ENCODE results near the gene MTMR11.
A peak's percentile ranks its signal among the peaks of the same experiment; 100 is the strongest.
"Not testable (repeated sequence)": the region's sequence is repeated elsewhere in the genome, so short reads cannot be mapped to it uniquely, and the experiment has no call there.

MTMR11 gene

DNA sequence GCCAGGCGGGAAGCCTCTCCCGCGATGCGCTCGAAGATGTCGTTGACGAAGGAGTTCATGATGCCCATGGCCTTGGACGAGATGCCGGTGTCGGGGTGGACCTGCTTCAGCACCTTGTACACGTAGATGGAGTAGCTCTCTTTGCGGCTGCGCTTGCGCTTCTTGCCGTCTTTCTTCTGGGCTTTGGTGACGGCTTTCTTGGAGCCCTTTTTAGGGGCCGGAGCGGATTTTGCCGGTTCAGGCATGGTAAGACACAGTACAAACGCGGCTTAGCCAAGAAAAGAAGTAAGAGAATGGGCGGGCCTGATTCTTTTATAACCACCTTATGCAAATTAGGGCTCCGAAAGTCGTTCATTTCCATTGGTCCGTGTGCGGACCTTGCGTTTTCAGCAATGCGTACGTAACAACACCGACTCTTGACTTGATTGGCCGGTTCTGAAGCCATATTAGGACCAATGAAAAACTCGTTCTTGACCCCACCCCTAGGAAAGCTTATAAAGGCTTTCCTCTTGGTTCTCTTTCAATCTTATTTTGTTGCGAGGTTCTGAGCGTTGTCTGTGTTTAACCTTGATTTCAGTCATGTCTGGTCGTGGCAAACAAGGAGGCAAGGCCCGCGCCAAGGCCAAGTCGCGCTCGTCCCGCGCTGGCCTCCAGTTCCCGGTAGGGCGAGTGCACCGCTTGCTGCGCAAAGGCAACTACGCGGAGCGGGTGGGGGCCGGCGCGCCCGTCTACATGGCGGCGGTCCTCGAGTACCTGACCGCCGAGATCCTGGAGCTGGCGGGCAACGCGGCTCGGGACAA is 50.1 kb downstream of the MTMR11 start:
- ChIA-PET POLR2A (ENCODE audit: low non-redundant PET) (interaction anchor here (0.6 to 2.2 kb wide), 4 partner anchors 13 to 51 kb away, joined by 3 to 8 read pairs (median 5); partner anchors contain the start of gene BOLA1), CTCF (interaction anchor here (0.6 kb wide), 1 partner anchor 76 kb away, joined by 3 read pairs; no protein-coding TSS in a partner anchor)
- H3K27ac ChIP-seq: peak overlapping the region; percentile 99
- TF ChIP-seq, protein P1, sequence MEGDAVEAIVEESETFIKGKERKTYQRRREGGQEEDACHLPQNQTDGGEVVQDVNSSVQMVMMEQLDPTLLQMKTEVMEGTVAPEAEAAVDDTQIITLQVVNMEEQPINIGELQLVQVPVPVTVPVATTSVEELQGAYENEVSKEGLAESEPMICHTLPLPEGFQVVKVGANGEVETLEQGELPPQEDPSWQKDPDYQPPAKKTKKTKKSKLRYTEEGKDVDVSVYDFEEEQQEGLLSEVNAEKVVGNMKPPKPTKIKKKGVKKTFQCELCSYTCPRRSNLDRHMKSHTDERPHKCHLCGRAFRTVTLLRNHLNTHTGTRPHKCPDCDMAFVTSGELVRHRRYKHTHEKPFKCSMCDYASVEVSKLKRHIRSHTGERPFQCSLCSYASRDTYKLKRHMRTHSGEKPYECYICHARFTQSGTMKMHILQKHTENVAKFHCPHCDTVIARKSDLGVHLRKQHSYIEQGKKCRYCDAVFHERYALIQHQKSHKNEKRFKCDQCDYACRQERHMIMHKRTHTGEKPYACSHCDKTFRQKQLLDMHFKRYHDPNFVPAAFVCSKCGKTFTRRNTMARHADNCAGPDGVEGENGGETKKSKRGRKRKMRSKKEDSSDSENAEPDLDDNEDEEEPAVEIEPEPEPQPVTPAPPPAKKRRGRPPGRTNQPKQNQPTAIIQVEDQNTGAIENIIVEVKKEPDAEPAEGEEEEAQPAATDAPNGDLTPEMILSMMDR (conservative IDR thresholded peaks at IDR 0.05; ENCODE audit: low read depth): no peak
- DNase-seq (ENCODE audit: low spot score): peak; percentile 97

DNA sequence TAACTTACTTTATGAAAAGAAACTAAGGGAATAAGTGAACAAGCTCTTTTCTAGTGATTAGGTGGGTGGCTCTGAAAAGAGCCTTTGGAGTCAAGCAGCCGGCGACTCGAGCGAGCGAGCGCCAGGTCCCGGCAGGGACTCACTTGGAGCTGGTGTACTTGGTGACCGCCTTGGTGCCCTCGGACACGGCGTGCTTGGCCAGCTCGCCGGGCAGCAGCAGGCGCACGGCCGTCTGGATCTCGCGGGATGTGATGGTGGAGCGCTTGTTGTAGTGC is 50.6 kb downstream of the MTMR11 start:
- DNase-seq (ENCODE audit: low spot score); POLR2A ChIA-PET (ENCODE audit: low non-redundant PET): not testable (repeated sequence)
- H3K27ac ChIP-seq: peak overlapping the region; percentile 99
- CTCF ChIA-PET: interaction anchor here (0.6 kb wide), 1 partner anchor 76 kb away, joined by 3 read pairs; no protein-coding TSS in a partner anchor

DNA sequence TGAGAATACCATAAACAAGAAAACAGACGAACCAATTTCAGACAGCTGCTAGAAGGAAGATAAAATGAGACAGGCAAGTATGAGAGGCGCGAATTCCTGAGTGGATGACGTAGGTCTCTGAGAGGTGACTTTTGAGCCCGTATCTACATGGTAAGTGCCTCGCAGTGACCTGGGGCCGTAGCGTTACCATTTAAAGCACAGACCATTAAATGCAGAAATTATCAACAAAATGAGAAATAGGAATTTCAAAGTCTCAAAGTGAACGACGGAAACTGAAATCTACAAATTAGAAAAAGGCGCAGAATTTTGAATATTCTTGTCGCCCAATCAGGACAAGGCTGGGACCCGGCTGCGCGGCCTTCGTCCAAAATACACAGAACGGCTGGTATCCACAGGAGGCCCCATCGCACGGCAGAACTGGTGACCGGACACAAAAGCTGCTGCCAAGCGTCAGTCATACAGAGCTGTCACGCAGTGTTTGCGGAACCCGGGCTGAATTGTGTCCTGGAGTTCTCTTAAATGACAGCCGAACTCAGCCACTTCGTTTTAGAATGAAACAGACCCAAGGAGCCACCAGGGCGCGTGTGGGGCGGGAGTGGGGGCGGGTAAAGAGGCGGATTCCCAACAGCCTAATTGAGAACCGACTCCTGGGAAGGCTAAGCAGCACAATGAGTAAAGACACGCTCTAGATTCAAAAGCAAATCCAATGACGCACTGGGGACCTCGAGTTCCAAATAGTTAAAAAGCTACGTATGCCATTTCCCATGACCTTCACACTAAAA is 51.1 kb downstream of the MTMR11 start:
- TF ChIP-seq, protein P1 (conservative IDR thresholded peaks at IDR 0.05; ENCODE audit: low read depth): no peak
- CTCF ChIA-PET: interaction anchor here (0.6 kb wide), 1 partner anchor 77 kb away, joined by 3 read pairs; no protein-coding TSS in a partner anchor
- peak; percentile 57 for DNase-seq (ENCODE audit: low spot score)
- POLR2A ChIA-PET (ENCODE audit: low non-redundant PET): no interaction called here
- peak overlapping the region; percentile 99 for H3K27ac ChIP-seq

DNA sequence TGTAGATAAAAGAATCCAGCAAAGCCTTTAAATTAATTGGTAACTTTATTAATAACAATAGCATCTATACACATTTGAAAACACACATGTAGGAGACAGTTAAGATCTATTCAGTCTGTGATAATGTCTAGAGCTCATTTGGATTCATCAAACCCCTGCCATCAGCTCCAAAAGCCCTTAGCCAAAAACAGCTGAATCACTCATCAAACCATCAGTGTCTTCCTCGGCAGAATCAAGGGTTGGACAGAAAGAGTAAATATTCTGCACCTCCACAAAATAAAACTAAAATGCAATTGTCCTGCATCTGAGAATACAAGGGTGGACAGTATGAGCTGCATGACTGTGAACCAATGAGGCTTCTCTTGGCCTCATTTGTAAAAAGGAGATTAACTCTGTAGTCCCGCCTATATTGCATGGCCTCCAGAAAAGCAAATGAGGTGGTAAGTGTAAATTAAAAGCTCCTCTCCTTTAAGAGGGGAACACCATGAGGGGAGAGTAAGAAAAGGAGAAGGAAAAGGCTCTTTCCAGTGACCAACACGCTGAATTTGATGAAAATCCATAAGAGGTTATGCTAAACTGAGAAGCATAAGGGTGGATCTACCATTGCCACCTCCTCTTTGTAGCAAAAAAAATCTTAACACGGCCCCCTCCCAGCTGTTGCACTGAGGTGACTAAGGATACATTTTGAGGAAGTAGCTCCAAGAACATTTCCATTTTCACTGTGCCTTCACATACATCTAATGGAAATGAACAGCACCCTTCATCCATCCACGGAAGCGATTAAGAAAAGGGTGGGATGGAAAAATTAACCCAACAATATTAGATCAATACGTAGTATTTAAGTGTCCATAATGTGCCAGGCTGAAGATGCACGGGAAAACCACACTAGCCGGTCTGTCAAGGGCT is 52.0 kb downstream of the MTMR11 start:
- no peak for DNase-seq (ENCODE audit: low spot score)
- ChIA-PET CTCF (interaction anchor here (0.6 kb wide), 1 partner anchor 316 kb away, joined by 3 read pairs; no protein-coding TSS in a partner anchor), POLR2A (ENCODE audit: low non-redundant PET) (no interaction called here)
- TF ChIP-seq, protein P1 (conservative IDR thresholded peaks at IDR 0.05; ENCODE audit: low read depth): no peak
- peak overlapping the region; percentile 99 for H3K27ac ChIP-seq

DNA sequence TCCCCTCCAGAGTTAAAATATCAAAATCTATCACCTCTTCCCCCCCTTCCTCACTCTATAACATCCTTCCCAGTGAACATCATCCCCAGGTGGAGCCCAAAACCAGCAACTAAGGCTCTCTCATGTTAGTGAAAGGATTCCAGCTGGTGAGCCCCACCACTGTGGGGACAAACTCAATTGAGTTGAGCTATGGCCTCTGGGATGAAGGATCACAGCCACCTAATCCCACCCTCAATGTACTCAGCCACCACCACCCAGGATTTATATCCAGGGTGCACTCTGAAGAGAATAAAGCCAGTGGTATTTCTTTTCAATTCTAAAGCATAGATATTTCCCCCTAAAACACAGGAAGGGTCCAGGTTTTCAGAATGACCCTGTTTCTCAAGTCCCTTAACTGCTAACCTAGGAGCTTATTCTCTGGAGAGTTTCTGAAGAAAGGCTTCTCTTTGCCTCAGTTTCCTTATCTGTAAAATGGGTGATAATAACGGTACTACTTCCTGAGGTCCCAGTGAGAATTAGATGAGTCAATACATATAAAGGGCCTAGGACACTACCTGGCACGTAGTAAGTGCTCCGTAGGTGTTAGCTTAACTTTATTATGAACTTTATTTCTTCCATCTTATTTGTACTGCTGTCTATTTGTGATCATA is 53.0 kb downstream of the MTMR11 start:
- CTCF ChIA-PET: interaction anchor here (0.6 kb wide), 1 partner anchor 317 kb away, joined by 3 read pairs; no protein-coding TSS in a partner anchor
- TF ChIP-seq, protein P1 (conservative IDR thresholded peaks at IDR 0.05; ENCODE audit: low read depth): no peak
- POLR2A ChIA-PET (ENCODE audit: low non-redundant PET): no interaction called here
- no peak overlapping the region for H3K27ac ChIP-seq
- no peak for DNase-seq (ENCODE audit: low spot score)

DNA sequence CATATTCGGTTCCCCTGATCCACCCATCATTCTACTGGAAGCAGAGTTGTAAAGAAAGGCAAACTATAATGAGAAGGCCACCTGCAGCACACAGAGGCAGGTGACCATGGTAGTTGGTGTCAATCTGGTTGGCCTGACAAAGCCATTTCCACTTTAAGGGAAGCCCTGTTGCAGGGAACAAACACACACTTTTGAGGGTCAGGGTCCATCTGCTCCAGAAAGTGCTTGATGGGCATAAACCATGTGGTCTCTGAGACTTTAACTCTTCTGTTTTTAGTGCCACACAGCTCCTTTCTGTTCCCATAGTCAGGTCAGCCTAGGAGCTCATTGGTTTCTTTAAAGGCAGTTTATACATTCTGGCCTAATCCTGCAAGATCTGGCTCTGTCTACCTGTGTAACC is 54.8 kb downstream of the MTMR11 start:
- CTCF ChIA-PET: no interaction called here
- no peak overlapping the region for H3K27ac ChIP-seq
- TF ChIP-seq, protein P1 (conservative IDR thresholded peaks at IDR 0.05; ENCODE audit: low read depth): no peak
- DNase-seq (ENCODE audit: low spot score): no peak
- POLR2A ChIA-PET (ENCODE audit: low non-redundant PET): no interaction called here

Measured in RWPE1 (cell line).